ENCODE data around the gene GBP6.
"Not testable (repeated sequence)": the region's sequence is repeated elsewhere in the genome, so short reads cannot be mapped to it uniquely, and the experiment has no call there.

Gene GBP6
- 0.27 to 3.9 (median 1.1) reads per million in 4 experiments for total RNA-seq

- DNase-seq, result no peak
Measured at GRCh38 chr1:89363638-89364536, at the start of gene GBP6. Gene GBP6 (plus strand): TSS chr1:89364059. CDS start chr1:89368552, 4,493 bp downstream.

GRCh38 chr1:89322402-89322801 lies 41.5 kb upstream of the GBP6 start:
- DNase-seq, result no peak

- DNase-seq, result no peak
Measured at GRCh38 chr1:89331890-89332289, 32.0 kb upstream of the GBP6 start.

GRCh38 chr1:89332461-89332860 lies 31.4 kb upstream of the GBP6 start:
- DNase-seq, result no peak

GRCh38 chr1:89335486-89335885 lies 28.4 kb upstream of the GBP6 start:
- no peak for DNase-seq

GRCh38 chr1:89337903-89338302 lies 26.0 kb upstream of the GBP6 start:
- DNase-seq, result no peak

- no peak for DNase-seq
Measured at GRCh38 chr1:89339039-89339438, 24.8 kb upstream of the GBP6 start.

- not testable (repeated sequence) for DNase-seq
Measured at GRCh38 chr1:89345479-89345878, 18.4 kb upstream of the GBP6 start.

- DNase-seq, result no peak
Measured at GRCh38 chr1:89347296-89347695, 16.6 kb upstream of the GBP6 start.

- no peak for DNase-seq
Measured at GRCh38 chr1:89350298-89350697, 13.6 kb upstream of the GBP6 start.

- no peak for DNase-seq
Measured at GRCh38 chr1:89351597-89352311, 12.1 kb upstream of the GBP6 start.

- DNase-seq, result no peak
Measured at GRCh38 chr1:89352421-89352820, 11.4 kb upstream of the GBP6 start.

- DNase-seq, result no peak
Measured at GRCh38 chr1:89354205-89354604, 9.7 kb upstream of the GBP6 start.

- DNase-seq, result no peak
Measured at GRCh38 chr1:89355056-89355455, 8.8 kb upstream of the GBP6 start.

- DNase-seq, result no peak
Measured at GRCh38 chr1:89356658-89357400, 7.0 kb upstream of the GBP6 start.

GRCh38 chr1:89358287-89358893 lies 5.5 kb upstream of the GBP6 start:
- peak; percentile 63 for DNase-seq

GRCh38 chr1:89360716-89361115 lies 3.1 kb upstream of the GBP6 start:
- DNase-seq, result no peak

- no peak for DNase-seq
Measured at GRCh38 chr1:89361681-89362080, 2.2 kb upstream of the GBP6 start.

- DNase-seq, result no peak
Measured at GRCh38 chr1:89363196-89363595, 663 bp upstream of the GBP6 start.

- DNase-seq, result no peak
Measured at GRCh38 chr1:89364954-89365550, 1.2 kb downstream of the GBP6 start.

- no peak for DNase-seq
Measured at GRCh38 chr1:89367221-89367620, 3.4 kb downstream of the GBP6 start.

- no peak for DNase-seq
Measured at GRCh38 chr1:89369331-89369730, 5.5 kb downstream of the GBP6 start.

Measured in effector CD8-positive, alpha-beta T cell (primary cell).